Suprapubic skin (tissue), 4 donors: ENCODE results near the gene E2F3.

Experiments
- EP300 ChIP-seq: sonication (generic); formaldehyde crosslinking; IDR thresholded peaks from one replicate; pipeline ENCODE4 v1.6.1; 2017; ENCODE audit warnings: antibody characterized with exemption
- POLR2A ChIP-seq, 2 donors: fragments of 450-650 bp; IDR thresholded peaks; one replicate each; pipeline ENCODE4 v1.6.1; 2017; ENCODE audit warnings: antibody characterized with exemption in 2 of 2, mild to moderate bottlenecking in 2 of 2, moderate library complexity in 2 of 2
- POLR2AphosphoS5 ChIP-seq, 3 donors: sonication (generic); formaldehyde crosslinking; IDR thresholded peaks; one replicate each; pipeline ENCODE4 v1.6.1; 2017; ENCODE audit warnings: antibody characterized with exemption in 3 of 3
- TF ChIP-seq, protein P1 (sequence below), 2 donors: fragments of 200-600 bp in 1 of 2; fragments of 450-650 bp in 1 of 2; sonication (generic) in 1 of 2; IDR thresholded peaks; one replicate each; pipeline ENCODE4 v1.5.1; 2016 to 2019; ENCODE audit warnings: antibody characterized with exemption in 2 of 2, mild to moderate bottlenecking in 1 of 2, moderate library complexity in 1 of 2

DNA sequence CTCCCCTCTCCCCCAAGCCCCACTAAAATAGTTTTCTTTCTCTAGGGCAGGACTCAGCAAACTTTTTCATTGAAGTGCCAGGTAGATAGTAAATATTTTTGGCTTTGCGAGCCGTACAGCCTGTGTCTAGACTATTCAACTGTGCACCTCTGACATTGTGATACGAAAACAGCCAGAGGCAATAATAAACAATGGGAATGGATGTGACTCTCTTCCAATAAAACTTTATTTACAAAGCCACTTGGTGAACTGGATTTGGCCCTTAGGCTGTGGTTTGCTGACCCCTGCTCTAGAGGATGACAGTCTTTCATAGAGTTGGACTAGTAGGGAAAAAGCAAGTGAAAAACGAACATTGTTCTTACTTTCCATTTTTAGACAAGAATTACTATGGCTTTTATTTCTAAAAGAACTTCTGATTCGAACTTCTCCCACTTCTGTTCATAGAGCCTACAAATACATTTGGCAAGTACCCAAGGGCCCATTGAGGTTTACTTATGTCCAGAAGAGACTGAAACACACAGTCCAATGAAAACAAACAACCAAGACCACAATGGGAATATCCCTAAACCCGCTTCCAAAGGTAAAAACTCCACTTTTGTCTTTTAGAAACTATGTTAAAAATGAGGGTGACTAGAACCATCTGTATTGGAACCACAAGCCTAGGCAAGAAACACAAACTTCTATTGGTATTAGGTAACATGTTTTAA, 86.1 kb downstream of the E2F3 start:
- TF ChIP-seq, protein P1, sequence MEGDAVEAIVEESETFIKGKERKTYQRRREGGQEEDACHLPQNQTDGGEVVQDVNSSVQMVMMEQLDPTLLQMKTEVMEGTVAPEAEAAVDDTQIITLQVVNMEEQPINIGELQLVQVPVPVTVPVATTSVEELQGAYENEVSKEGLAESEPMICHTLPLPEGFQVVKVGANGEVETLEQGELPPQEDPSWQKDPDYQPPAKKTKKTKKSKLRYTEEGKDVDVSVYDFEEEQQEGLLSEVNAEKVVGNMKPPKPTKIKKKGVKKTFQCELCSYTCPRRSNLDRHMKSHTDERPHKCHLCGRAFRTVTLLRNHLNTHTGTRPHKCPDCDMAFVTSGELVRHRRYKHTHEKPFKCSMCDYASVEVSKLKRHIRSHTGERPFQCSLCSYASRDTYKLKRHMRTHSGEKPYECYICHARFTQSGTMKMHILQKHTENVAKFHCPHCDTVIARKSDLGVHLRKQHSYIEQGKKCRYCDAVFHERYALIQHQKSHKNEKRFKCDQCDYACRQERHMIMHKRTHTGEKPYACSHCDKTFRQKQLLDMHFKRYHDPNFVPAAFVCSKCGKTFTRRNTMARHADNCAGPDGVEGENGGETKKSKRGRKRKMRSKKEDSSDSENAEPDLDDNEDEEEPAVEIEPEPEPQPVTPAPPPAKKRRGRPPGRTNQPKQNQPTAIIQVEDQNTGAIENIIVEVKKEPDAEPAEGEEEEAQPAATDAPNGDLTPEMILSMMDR (IDR thresholded peaks at IDR 0.05): no peak
- TF ChIP-seq POLR2A (IDR thresholded peaks at IDR 0.05) (no peak), POLR2AphosphoS5 (IDR thresholded peaks at IDR 0.05) (no peak), EP300 (no peak)
